HG03565 (cell line): ENCODE data around the gene CEP76.

Experiments
- ATAC-seq: cut with Tn5 transposase; IDR thresholded peaks from one replicate; pipeline ENCODE4 v1.9.1; 2021; ENCODE audit warnings: mild to moderate bottlenecking, moderate library complexity; ENCODE audit not compliant: unreplicated experiment

CEP76 gene

GRCh38 chr18:12711446-12711845 lies 8.9 kb upstream of the CEP76 start:
- no peak for ATAC-seq

GRCh38 chr18:12703664-12704063 lies 1.1 kb upstream of the CEP76 start:
- ATAC-seq = no peak

GRCh38 chr18:12703096-12703567 lies 609 bp upstream of the CEP76 start:
- no peak for ATAC-seq

GRCh38 chr18:12701161-12701560 lies 1.4 kb downstream of the CEP76 start:
- ATAC-seq = no peak

GRCh38 chr18:12699747-12700146 lies 2.8 kb downstream of the CEP76 start:
- no peak for ATAC-seq

- ATAC-seq = no peak
Observed at GRCh38 chr18:12694032-12694431, 8.5 kb downstream of the CEP76 start.

- no peak for ATAC-seq
Observed at GRCh38 chr18:12692206-12692605, 10.3 kb downstream of the CEP76 start.

- no peak for ATAC-seq
Observed at GRCh38 chr18:12689256-12689850, 13.2 kb downstream of the CEP76 start.

GRCh38 chr18:12686100-12686499 lies 16.4 kb downstream of the CEP76 start:
- no peak for ATAC-seq

GRCh38 chr18:12679183-12679786 lies 23.2 kb downstream of the CEP76 start:
- ATAC-seq = no peak

- no peak for ATAC-seq
Observed at GRCh38 chr18:12668041-12668440, 34.5 kb downstream of the CEP76 start.

GRCh38 chr18:12659904-12660605 lies 42.5 kb downstream of the CEP76 start:
- no peak for ATAC-seq

- ATAC-seq = no peak
Observed at GRCh38 chr18:12658426-12659138, 43.9 kb downstream of the CEP76 start.

GRCh38 chr18:12657684-12658425 lies 44.7 kb downstream of the CEP76 start, which contains the start of gene SPIRE1:
Gene SPIRE1 (minus strand): TSS chr18:12658107. CDS start chr18:12657866, 241 bp downstream.
- peak; percentile 43 for ATAC-seq

- ATAC-seq = peak; percentile 12
Observed at GRCh38 chr18:12656938-12657683, 45.4 kb downstream of the CEP76 start.

GRCh38 chr18:12656605-12656937 lies 46.0 kb downstream of the CEP76 start:
- ATAC-seq = no peak

GRCh38 chr18:12654971-12655370 lies 47.6 kb downstream of the CEP76 start:
- ATAC-seq = no peak

- ATAC-seq = no peak
Observed at GRCh38 chr18:12652861-12653401, 49.6 kb downstream of the CEP76 start.

- ATAC-seq = no peak
Observed at GRCh38 chr18:12651651-12652050, 50.9 kb downstream of the CEP76 start.

GRCh38 chr18:12647773-12648172 lies 54.8 kb downstream of the CEP76 start:
- ATAC-seq = no peak
